ENCODE results near the gene PSMB7.

DNA sequence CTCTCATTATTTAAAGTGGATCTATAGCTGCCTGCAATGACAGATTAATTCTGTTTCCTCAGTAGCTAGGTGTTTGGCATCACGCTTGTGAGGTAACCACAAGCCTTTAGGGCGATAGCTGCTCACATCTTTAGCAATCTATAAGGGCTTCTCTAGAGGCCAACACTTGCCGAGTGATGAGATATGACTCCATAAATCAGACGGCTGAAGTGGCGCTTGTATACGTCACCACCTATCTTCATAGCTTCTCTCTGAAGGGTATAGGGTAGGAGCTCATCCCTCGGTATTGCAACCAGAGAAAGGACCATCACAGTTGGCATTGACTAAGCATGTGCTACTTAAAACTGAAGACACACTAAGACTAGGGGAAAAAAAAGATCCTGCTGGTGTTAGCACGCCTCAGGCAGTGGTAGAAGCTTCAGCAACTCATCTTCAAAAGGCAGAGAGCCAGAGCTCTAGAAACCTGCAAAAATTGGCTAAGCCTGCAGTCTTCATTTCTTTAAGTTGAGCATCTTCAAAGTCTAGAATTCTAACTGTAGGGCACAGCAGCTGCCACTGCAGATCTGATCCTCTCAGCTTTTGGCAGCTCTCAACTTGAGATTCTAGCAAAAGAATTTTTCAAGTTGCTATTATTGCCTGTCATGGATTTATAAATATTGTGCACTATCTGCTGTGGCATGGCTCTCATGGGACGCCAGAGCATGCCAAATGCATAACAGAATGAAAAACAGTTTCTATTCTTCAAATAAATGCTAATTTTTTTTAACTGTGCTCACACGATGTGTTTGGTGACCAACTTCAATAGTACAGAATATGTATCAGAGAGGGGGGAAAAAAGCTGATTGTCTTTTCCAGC is 37.5 kb downstream of the PSMB7 start:
- no peak for TF ChIP-seq EZH2 (IDR thresholded peaks at IDR 0.05; ENCODE audit: borderline replicate concordance, low read depth, low read length, severe bottlenecking)
- TF ChIP-seq, protein P1, sequence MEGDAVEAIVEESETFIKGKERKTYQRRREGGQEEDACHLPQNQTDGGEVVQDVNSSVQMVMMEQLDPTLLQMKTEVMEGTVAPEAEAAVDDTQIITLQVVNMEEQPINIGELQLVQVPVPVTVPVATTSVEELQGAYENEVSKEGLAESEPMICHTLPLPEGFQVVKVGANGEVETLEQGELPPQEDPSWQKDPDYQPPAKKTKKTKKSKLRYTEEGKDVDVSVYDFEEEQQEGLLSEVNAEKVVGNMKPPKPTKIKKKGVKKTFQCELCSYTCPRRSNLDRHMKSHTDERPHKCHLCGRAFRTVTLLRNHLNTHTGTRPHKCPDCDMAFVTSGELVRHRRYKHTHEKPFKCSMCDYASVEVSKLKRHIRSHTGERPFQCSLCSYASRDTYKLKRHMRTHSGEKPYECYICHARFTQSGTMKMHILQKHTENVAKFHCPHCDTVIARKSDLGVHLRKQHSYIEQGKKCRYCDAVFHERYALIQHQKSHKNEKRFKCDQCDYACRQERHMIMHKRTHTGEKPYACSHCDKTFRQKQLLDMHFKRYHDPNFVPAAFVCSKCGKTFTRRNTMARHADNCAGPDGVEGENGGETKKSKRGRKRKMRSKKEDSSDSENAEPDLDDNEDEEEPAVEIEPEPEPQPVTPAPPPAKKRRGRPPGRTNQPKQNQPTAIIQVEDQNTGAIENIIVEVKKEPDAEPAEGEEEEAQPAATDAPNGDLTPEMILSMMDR (IDR thresholded peaks at IDR 0.05; ENCODE audit: borderline replicate concordance, extremely low read depth, low read length, poor library complexity, severe bottlenecking): no peak
